NB4 (cell line): ENCODE results near the gene LONRF2.

Experiments used
- MAX ChIP-seq: IDR thresholded peaks from 2 replicates; pipeline ENCODE4 v1.6.1; 2011; ENCODE audit warnings: low read depth, low read length
- POLR2A ChIP-seq: IDR thresholded peaks from 2 replicates; pipeline ENCODE4 v1.6.1; 2011; ENCODE audit warnings: mild to moderate bottlenecking; ENCODE audit not compliant: insufficient read length; ENCODE audit errors: extremely low read depth
- TF ChIP-seq, protein P1 (sequence below): IDR thresholded peaks from one replicate; pipeline ENCODE4 v1.5.1; 2012; ENCODE audit warnings: low read depth, low read length

DNA sequence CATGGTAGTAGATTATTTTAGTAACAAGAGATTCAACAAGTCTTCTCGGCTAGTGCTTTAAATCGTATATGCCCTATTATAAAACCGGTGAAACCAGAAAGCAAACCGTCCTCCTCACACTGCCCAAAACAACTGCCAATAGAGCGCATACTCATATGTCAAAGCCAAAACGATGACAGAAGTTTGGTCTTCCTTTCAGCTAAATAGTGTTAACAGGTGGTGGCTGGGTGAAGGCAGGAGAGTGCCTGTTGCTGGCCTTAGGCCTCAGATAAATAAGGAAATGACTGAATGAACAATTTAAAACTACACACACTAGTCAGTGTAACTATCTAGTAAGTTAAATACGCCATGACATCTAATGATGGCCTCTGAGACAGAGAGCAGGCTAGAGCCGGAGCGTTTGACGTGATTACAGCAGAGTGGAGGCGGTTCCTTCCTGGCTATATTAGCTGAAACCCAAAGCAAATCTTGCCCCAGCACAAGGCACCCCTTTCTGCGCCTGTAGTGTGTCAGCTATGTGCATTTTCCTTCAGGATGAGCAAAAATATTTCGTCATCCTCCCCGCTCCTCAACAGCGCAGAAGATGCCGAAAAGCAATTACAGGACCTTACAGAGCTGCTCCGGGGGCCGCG lies 1.6 kb downstream of the LONRF2 start:
- TF ChIP-seq, protein P1, sequence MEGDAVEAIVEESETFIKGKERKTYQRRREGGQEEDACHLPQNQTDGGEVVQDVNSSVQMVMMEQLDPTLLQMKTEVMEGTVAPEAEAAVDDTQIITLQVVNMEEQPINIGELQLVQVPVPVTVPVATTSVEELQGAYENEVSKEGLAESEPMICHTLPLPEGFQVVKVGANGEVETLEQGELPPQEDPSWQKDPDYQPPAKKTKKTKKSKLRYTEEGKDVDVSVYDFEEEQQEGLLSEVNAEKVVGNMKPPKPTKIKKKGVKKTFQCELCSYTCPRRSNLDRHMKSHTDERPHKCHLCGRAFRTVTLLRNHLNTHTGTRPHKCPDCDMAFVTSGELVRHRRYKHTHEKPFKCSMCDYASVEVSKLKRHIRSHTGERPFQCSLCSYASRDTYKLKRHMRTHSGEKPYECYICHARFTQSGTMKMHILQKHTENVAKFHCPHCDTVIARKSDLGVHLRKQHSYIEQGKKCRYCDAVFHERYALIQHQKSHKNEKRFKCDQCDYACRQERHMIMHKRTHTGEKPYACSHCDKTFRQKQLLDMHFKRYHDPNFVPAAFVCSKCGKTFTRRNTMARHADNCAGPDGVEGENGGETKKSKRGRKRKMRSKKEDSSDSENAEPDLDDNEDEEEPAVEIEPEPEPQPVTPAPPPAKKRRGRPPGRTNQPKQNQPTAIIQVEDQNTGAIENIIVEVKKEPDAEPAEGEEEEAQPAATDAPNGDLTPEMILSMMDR: no peak
- TF ChIP-seq POLR2A (no peak), MAX (no peak)
